Measurements from ENCODE around the gene DOCK9. TPM values are rescaled to one million over a fixed set of nuclear protein-coding genes. Genes with fewer than 3 reads are reported as not detected.

Gene DOCK9
- total and polyA plus RNA-seq, 2 donors (not counting 3 experiments of a cell fraction or from before 2014, with no cell fraction given): 147 to 323 TPM

DNA sequence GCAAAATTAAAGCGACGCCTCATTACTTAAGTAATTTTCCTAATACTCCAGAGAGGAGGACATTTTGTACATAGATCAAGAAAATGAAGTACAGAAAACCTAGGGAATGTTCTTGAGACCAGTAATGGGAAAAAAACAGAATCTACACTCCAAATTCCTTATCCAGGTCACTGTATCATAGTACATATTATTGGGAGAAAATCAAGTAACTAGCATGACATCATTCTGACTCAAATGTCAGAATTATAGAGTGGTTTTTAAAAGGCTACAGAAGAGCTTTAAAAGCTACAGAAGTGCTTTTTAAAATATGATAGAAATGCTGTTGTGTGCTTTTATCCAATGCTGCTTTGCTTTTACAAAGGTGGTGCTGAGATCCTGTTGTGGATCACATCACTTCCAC is 139.1 kb downstream of the DOCK9 start:
- BruUV-seq (replicated peaks): no TSS peak
- ChIA-PET POLR2A (no interaction called here), CTCF (interaction anchor here (4.5 kb wide), 1 partner anchor 196 kb away, joined by 50 read pairs; no protein-coding TSS in a partner anchor)
- no peak overlapping the region for H2AFZ ChIP-seq (ENCODE audit: low read depth, low read length)
- H3K9me3 ChIP-seq (replicated peaks; ENCODE audit: control insufficient read depth, insufficient read depth, low read length): no peaks in the 10 kb centered on the region
- intact Hi-C loops (cut with micrococcal nuclease): no loop called here
- no peaks in the 10 kb centered on the region for H3K79me2 ChIP-seq (ENCODE audit: control insufficient read depth, insufficient read depth, low read length)
- no peak for TF ChIP-seq POLR2A (IDR thresholded peaks at IDR 0.05; ENCODE audit: low read depth, low read length)
- TF ChIP-seq FOS (IDR thresholded peaks at IDR 0.05; ENCODE audit: borderline replicate concordance, insufficient read depth, low read length): no peak
- no peak for TF ChIP-seq EZH2 (IDR thresholded peaks at IDR 0.05; ENCODE audit: borderline replicate concordance, low read depth, low read length, severe bottlenecking)
- TF ChIP-seq MAX (IDR thresholded peaks at IDR 0.05; ENCODE audit: insufficient read depth, insufficient read length): no peak
- TF ChIP-seq JUN (IDR thresholded peaks at IDR 0.05; ENCODE audit: borderline replicate concordance, insufficient read depth, insufficient read length, low read depth): no peak
- no peak for TF ChIP-seq GATA2 (IDR thresholded peaks at IDR 0.05; ENCODE audit: insufficient read depth, insufficient read length, low read depth, low read length)
- TF ChIP-seq POLR2AphosphoS5 (IDR thresholded peaks at IDR 0.05; ENCODE audit: insufficient read depth, low read depth, low read length): no peak
- TF ChIP-seq CTCF (IDR thresholded peaks at IDR 0.05; ENCODE audit: extremely low read depth in 1 of 2, insufficient read depth in 1 of 2, low read depth in 1 of 2, low read length in 2 of 2): no peak
- TF ChIP-seq MYC (IDR thresholded peaks at IDR 0.05; ENCODE audit: low read depth, low read length): no peak
- DNase-seq (ENCODE audit: low read depth, low spot score) (no peak), FAIRE-seq (no peak)
- no peaks in the 10 kb centered on the region for H3K27me3 ChIP-seq (ENCODE audit: control insufficient read depth in 2 of 2, insufficient read depth in 2 of 2, low read length in 2 of 2)
- peaks cover 17 to 21% of the 10 kb centered on the region in 2 experiments for H3K36me3 ChIP-seq (ENCODE audit: control insufficient read depth in 2 of 2, extremely low read depth in 1 of 2, insufficient read depth in 2 of 2, low read length in 2 of 2)
- H3K27ac ChIP-seq (ENCODE audit: insufficient read depth, low read depth, low read length): no peak overlapping the region
- H3K9ac ChIP-seq (replicated peaks; ENCODE audit: extremely low read depth, insufficient read depth, low read length): no peak overlapping the region
- no peak overlapping the region for H3K4me2 ChIP-seq (ENCODE audit: insufficient read depth, low read length)
- dilution Hi-C loops (cut with MboI; ENCODE audit: extremely low pct_ligation_motif_present, low sequenced_read_pairs): no loop called here
- H3K9me1 ChIP-seq (replicated peaks; ENCODE audit: control insufficient read depth, extremely low read depth, insufficient read depth, low read length): no peaks in the 10 kb centered on the region
- peaks cover 6% of the 10 kb centered on the region for H3K4me1 ChIP-seq (ENCODE audit: control insufficient read depth, extremely low read depth, insufficient read depth, low read length)
- no peak overlapping the region for H3K4me3 ChIP-seq (replicated peaks in 1 of 3; ENCODE audit: insufficient read depth in 1 of 3, low read depth in 1 of 3, low read length in 3 of 3)
- H4K20me1 ChIP-seq (replicated peaks; ENCODE audit: control insufficient read depth, extremely low read depth, insufficient read depth, low read length): no peaks in the 10 kb centered on the region

Measured in endothelial cell of umbilical vein (primary cell).